ENCODE data around the gene COPZ2. TPM values are rescaled to one million over a fixed set of nuclear protein-coding genes. Genes with fewer than 3 reads are reported as not detected.

The COPZ2 gene
- polyA plus RNA-seq, 3 donors = 4.2 to 12.2 (median 6.9) TPM

- Mint-ChIP-seq H3K27me3 (ENCODE audit: low read depth in 3 of 3) (peaks cover 2 to 7% (median 5%) of the 10 kb centered on the region in 3 donors), H3K4me1 (peaks cover 60% of the 10 kb centered on the region), H3K4me3 (peak within 1 kb of the TSS; percentile 93 to 97), H3K9me3 (peaks cover 0 to 2% (median 0%) of the 10 kb centered on the region in 7 donors), H3K27ac (peak within 1 kb of the TSS; percentile 96 to 100 (median 100)), H3K36me3 (peaks cover 24 to 25% of the 10 kb centered on the region in 2 donors)
- Histone ChIP-seq H3K9me3 (replicated peaks in 1 of 2; ENCODE audit: control insufficient read depth in 1 of 2, insufficient read depth in 1 of 2, low read length in 2 of 2) (no peaks in the 10 kb centered on the region), H3K36me3 (replicated peaks in 1 of 2; ENCODE audit: control insufficient read depth in 1 of 2, insufficient read depth in 2 of 2, low read length in 2 of 2) (peaks cover 22 to 26% of the 10 kb centered on the region in 2 donors), H3K27me3 (ENCODE audit: control insufficient read depth in 2 of 2, insufficient read depth in 2 of 2, low read length in 2 of 2) (no peaks in the 10 kb centered on the region), H4K20me1 (ENCODE audit: insufficient read depth, low read length) (peaks cover 34% of the 10 kb centered on the region), H3K9ac (ENCODE audit: insufficient read depth, low read length, poor library complexity, severe bottlenecking) (peak within 1 kb of the TSS; percentile 83), H3K4me1 (ENCODE audit: control insufficient read depth in 1 of 2, insufficient read depth in 2 of 2, low read length in 2 of 2) (peaks cover 37 to 56% of the 10 kb centered on the region in 2 donors), H3K27ac (ENCODE audit: low read depth in 1 of 2, low read length in 2 of 2) (peak within 1 kb of the TSS; percentile 86 to 97), H3K79me2 (ENCODE audit: insufficient read depth, low read length) (peaks cover 57% of the 10 kb centered on the region), H3K4me2 (replicated peaks; ENCODE audit: extremely low read depth, low read length, poor library complexity, severe bottlenecking) (peak within 1 kb of the TSS; percentile 85), H2AFZ (ENCODE audit: insufficient read depth, low read depth, low read length, poor library complexity, severe bottlenecking) (peak within 1 kb of the TSS; percentile 98), H3K4me3 (replicated peaks in 1 of 3; ENCODE audit: low read depth in 2 of 3, low read length in 3 of 3) (peak within 1 kb of the TSS; percentile 56 to 89 (median 72))
- under 1% methylated on average over 43 of the region's 47 CpGs for WGBS (ENCODE audit: insufficient coverage)
- intact Hi-C loops (cut with micrococcal nuclease) = loop anchor here in 1 of 2 donors (2.0 to 5.0 kb wide), 2 partner anchors 23 to 54 kb away; partner anchors contain the start of gene CBX1
- peak; percentile 98 to 99 (median 99) for DNase-seq
- no peak for TF ChIP-seq CTCF (IDR thresholded peaks at IDR 0.05)
Measured at GRCh38 chr17:48047741-48048383, 10.3 kb upstream of the COPZ2 start, which contains the start of gene NFE2L1. Gene NFE2L1, plus strand, starts transcription at chr17:48048359. Its CDS starts 2,760 bp downstream, at chr17:48051119.

GRCh38 chr17:48047113-48047740 lies 9.6 kb upstream of the COPZ2 start:
- Histone ChIP-seq H2AFZ (ENCODE audit: insufficient read depth, low read depth, low read length, poor library complexity, severe bottlenecking) (peak overlapping the region; percentile 98), H3K36me3 (replicated peaks in 1 of 2; ENCODE audit: control insufficient read depth in 1 of 2, insufficient read depth in 2 of 2, low read length in 2 of 2) (peaks cover 16 to 19% of the 10 kb centered on the region in 2 donors), H4K20me1 (ENCODE audit: insufficient read depth, low read length) (peaks cover 27% of the 10 kb centered on the region), H3K27ac (ENCODE audit: low read depth in 1 of 2, low read length in 2 of 2) (peak overlapping the region; percentile 86 to 97), H3K9me3 (replicated peaks in 1 of 2; ENCODE audit: control insufficient read depth in 1 of 2, insufficient read depth in 1 of 2, low read length in 2 of 2) (no peaks in the 10 kb centered on the region), H3K79me2 (ENCODE audit: insufficient read depth, low read length) (peaks cover 51% of the 10 kb centered on the region), H3K27me3 (ENCODE audit: control insufficient read depth in 2 of 2, insufficient read depth in 2 of 2, low read length in 2 of 2) (no peaks in the 10 kb centered on the region), H3K4me2 (replicated peaks; ENCODE audit: extremely low read depth, low read length, poor library complexity, severe bottlenecking) (peak overlapping the region; percentile 85), H3K9ac (ENCODE audit: insufficient read depth, low read length, poor library complexity, severe bottlenecking) (peak overlapping the region; percentile 83), H3K4me3 (replicated peaks in 1 of 3; ENCODE audit: low read depth in 2 of 3, low read length in 3 of 3) (peak overlapping the region; percentile 52 to 89 (median 56)), H3K4me1 (ENCODE audit: control insufficient read depth in 1 of 2, insufficient read depth in 2 of 2, low read length in 2 of 2) (peaks cover 31 to 50% of the 10 kb centered on the region in 2 donors)
- no peak for TF ChIP-seq CTCF (IDR thresholded peaks at IDR 0.05)
- WGBS (ENCODE audit: insufficient coverage) = under 1% methylated on average over 24 of the region's 26 CpGs
- DNase-seq = no peak
- peak overlapping the region; percentile 93 to 97 for H3K4me3 Mint-ChIP-seq
- peaks cover 17 to 19% of the 10 kb centered on the region in 2 donors for H3K36me3 Mint-ChIP-seq
- peaks cover 0 to 2% (median 0%) of the 10 kb centered on the region in 7 donors for H3K9me3 Mint-ChIP-seq
- peaks cover 54% of the 10 kb centered on the region for H3K4me1 Mint-ChIP-seq
- peaks cover 2 to 9% (median 7%) of the 10 kb centered on the region in 3 donors for H3K27me3 Mint-ChIP-seq (ENCODE audit: low read depth in 3 of 3)
- peak overlapping the region; percentile 96 to 100 (median 100) for H3K27ac Mint-ChIP-seq
- intact Hi-C loops (cut with micrococcal nuclease) = loop anchor here in 1 of 2 donors (5.0 kb wide), 1 partner anchor 55 kb away; the partner anchor contains the start of gene CBX1
